Middle frontal gyrus (tissue), 1 donor: ENCODE data around the gene MAP10.
A peak's percentile ranks its signal among the peaks of the same experiment; 100 is the strongest.
"Not testable (repeated sequence)": the region's sequence is repeated elsewhere in the genome, so short reads cannot be mapped to it uniquely, and the experiment has no call there.

ENCODE experiments used
- DNase-seq: peaks from one replicate; pipeline ENCODE4 v3.0.0-alpha.2; 2015; ENCODE audit warnings: low spot score; ENCODE audit errors: extremely low spot score

MAP10 gene

GRCh38 chr1:232805269-232806185, at the start of gene MAP10:
Gene MAP10 (plus strand): TSS chr1:232805416. CDS start chr1:232805450, 34 bp downstream.
- DNase-seq, result peak; percentile 45

- DNase-seq, result no peak
Measured at GRCh38 chr1:232764458-232765251, 40.6 kb upstream of the MAP10 start.

GRCh38 chr1:232765542-232765941, 39.7 kb upstream of the MAP10 start:
- DNase-seq, result no peak

GRCh38 chr1:232766241-232766890, 38.9 kb upstream of the MAP10 start:
- no peak for DNase-seq

- DNase-seq, result no peak
Measured at GRCh38 chr1:232766904-232767303, 38.3 kb upstream of the MAP10 start.

- DNase-seq, result no peak
Measured at GRCh38 chr1:232767305-232768074, 37.7 kb upstream of the MAP10 start.

GRCh38 chr1:232768793-232769192, 36.4 kb upstream of the MAP10 start:
- DNase-seq, result no peak

GRCh38 chr1:232769733-232770132, 35.5 kb upstream of the MAP10 start:
- DNase-seq, result no peak

GRCh38 chr1:232773752-232774151, 31.5 kb upstream of the MAP10 start:
- DNase-seq, result no peak

- no peak for DNase-seq
Measured at GRCh38 chr1:232776526-232777106, 28.6 kb upstream of the MAP10 start.

GRCh38 chr1:232780354-232780753, 24.9 kb upstream of the MAP10 start:
- no peak for DNase-seq

- DNase-seq, result no peak
Measured at GRCh38 chr1:232784794-232785193, 20.4 kb upstream of the MAP10 start.

GRCh38 chr1:232785630-232786029, 19.6 kb upstream of the MAP10 start:
- DNase-seq, result not testable (repeated sequence)

- DNase-seq, result no peak
Measured at GRCh38 chr1:232786845-232787455, 18.3 kb upstream of the MAP10 start.

GRCh38 chr1:232788235-232788872, 16.9 kb upstream of the MAP10 start:
- DNase-seq, result no peak

- no peak for DNase-seq
Measured at GRCh38 chr1:232789651-232790050, 15.6 kb upstream of the MAP10 start.

GRCh38 chr1:232792949-232793348, 12.3 kb upstream of the MAP10 start:
- no peak for DNase-seq

- DNase-seq, result no peak
Measured at GRCh38 chr1:232793944-232794343, 11.3 kb upstream of the MAP10 start.

GRCh38 chr1:232795497-232796053, 9.6 kb upstream of the MAP10 start:
- no peak for DNase-seq
